NT2/D1 (cell line): ENCODE results near the gene C10orf95.

Experiments used
- SUZ12 ChIP-seq: IDR thresholded peaks from 2 replicates; pipeline ENCODE4 v1.6.1; 2011; ENCODE audit not compliant: insufficient read length, insufficient read depth; ENCODE audit errors: extremely low read depth
- ZNF274 ChIP-seq: IDR thresholded peaks from 2 replicates; pipeline ENCODE4 v1.6.1; 2011; ENCODE audit warnings: mild to moderate bottlenecking, low read depth, low read length

- TF ChIP-seq ZNF274, result no peak
- no peak for TF ChIP-seq SUZ12
Measured at GRCh38 chr10:102463983-102464382, 12.6 kb upstream of the C10orf95 start.
